Astrocyte of the hippocampus (primary cell): ENCODE measurements around the gene REG4.
A peak's percentile ranks its signal among the peaks of the same experiment; 100 is the strongest.

ENCODE experiments used
- DNase-seq: peaks from one replicate; pipeline ENCODE4 v3.0.0; 2011; ENCODE audit warnings: low read depth, low spot score

The REG4 gene

GRCh38 chr1:119781434-119782210 lies 29.6 kb downstream of the REG4 start:
- DNase-seq: no peak

- no peak for DNase-seq
Measured at GRCh38 chr1:119779869-119780356, 31.3 kb downstream of the REG4 start.

- no peak for DNase-seq
Measured at GRCh38 chr1:119778886-119779560, 32.2 kb downstream of the REG4 start.

GRCh38 chr1:119778359-119778758 lies 32.9 kb downstream of the REG4 start:
- no peak for DNase-seq

- no peak for DNase-seq
Measured at GRCh38 chr1:119774746-119775490, 36.3 kb downstream of the REG4 start.

GRCh38 chr1:119773711-119774241 lies 37.5 kb downstream of the REG4 start:
- DNase-seq: peak; percentile 62

GRCh38 chr1:119772298-119772697 lies 39.0 kb downstream of the REG4 start:
- DNase-seq: no peak

- DNase-seq: no peak
Measured at GRCh38 chr1:119771770-119772169, 39.5 kb downstream of the REG4 start.

GRCh38 chr1:119771016-119771415 lies 40.2 kb downstream of the REG4 start:
- no peak for DNase-seq

GRCh38 chr1:119768778-119769177 lies 42.5 kb downstream of the REG4 start, which contains the start of gene HMGCS2:
TSS of gene HMGCS2 (minus strand) at chr1:119768905. CDS start at chr1:119768844, 61 bp downstream.
- DNase-seq: no peak

- no peak for DNase-seq
Measured at GRCh38 chr1:119767486-119767885, 43.8 kb downstream of the REG4 start.

- DNase-seq: no peak
Measured at GRCh38 chr1:119766374-119766794, 44.9 kb downstream of the REG4 start.

- DNase-seq: no peak
Measured at GRCh38 chr1:119764220-119764619, 47.0 kb downstream of the REG4 start.

- no peak for DNase-seq
Measured at GRCh38 chr1:119762953-119763352, 48.3 kb downstream of the REG4 start.

GRCh38 chr1:119762409-119762808 lies 48.9 kb downstream of the REG4 start:
- no peak for DNase-seq

GRCh38 chr1:119758584-119758983 lies 52.7 kb downstream of the REG4 start:
- DNase-seq: no peak

- DNase-seq: no peak
Measured at GRCh38 chr1:119752592-119752991, 58.7 kb downstream of the REG4 start.

- no peak for DNase-seq
Measured at GRCh38 chr1:119748040-119748439, 63.2 kb downstream of the REG4 start.

GRCh38 chr1:119747451-119747850 lies 63.8 kb downstream of the REG4 start:
- peak; percentile 11 for DNase-seq

GRCh38 chr1:119745034-119745433 lies 66.2 kb downstream of the REG4 start:
- no peak for DNase-seq

- DNase-seq: no peak
Measured at GRCh38 chr1:119744598-119744942, 66.7 kb downstream of the REG4 start.
